Astrocyte of the cerebellum (primary cell): ENCODE results near the gene DIP2C.

Experiments used
- DNase-seq: peaks from one replicate; pipeline ENCODE4 v3.0.0-alpha.2; 2011; ENCODE audit warnings: low read depth
- H3K4me3 ChIP-seq: 2 replicates; pipeline ENCODE4 v1.5.1; 2011; ENCODE audit warnings: mild to moderate bottlenecking, low read depth, low read length, moderate library complexity
- in situ Hi-C: cut with HindIII; loops from 2 replicates; pipeline ENCODE4 v1.10.0; 2017; ENCODE audit warnings: low sequenced_read_pairs
- TF ChIP-seq, protein P1 (sequence below): IDR thresholded peaks from 2 replicates; pipeline ENCODE4 v1.5.1; 2012; ENCODE audit warnings: low read length, low read depth, moderate library complexity, mild to moderate bottlenecking; ENCODE audit errors: missing control alignments

Gene DIP2C

DNA sequence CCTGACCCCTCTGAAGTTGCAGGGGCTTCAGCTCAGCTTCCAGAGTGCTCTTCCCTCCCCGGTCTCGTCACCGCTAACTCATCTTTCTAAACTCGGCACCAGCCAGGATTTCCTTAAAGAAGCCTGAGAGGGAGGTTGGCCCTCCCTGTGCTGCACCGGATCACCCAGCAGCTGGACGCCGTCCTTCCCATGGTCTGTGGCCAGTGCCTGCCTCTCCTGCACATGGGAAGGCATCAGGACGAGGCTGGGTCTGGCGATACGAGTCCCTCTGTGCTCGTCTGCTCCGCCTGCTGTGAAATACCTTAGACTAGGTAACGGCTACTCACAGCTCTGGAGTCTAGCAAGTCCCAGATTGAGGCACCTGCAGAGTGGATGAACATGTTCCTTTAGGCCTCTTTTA, 375.1 kb downstream of the DIP2C start:
- DNase-seq: no peak
- TF ChIP-seq, protein P1, sequence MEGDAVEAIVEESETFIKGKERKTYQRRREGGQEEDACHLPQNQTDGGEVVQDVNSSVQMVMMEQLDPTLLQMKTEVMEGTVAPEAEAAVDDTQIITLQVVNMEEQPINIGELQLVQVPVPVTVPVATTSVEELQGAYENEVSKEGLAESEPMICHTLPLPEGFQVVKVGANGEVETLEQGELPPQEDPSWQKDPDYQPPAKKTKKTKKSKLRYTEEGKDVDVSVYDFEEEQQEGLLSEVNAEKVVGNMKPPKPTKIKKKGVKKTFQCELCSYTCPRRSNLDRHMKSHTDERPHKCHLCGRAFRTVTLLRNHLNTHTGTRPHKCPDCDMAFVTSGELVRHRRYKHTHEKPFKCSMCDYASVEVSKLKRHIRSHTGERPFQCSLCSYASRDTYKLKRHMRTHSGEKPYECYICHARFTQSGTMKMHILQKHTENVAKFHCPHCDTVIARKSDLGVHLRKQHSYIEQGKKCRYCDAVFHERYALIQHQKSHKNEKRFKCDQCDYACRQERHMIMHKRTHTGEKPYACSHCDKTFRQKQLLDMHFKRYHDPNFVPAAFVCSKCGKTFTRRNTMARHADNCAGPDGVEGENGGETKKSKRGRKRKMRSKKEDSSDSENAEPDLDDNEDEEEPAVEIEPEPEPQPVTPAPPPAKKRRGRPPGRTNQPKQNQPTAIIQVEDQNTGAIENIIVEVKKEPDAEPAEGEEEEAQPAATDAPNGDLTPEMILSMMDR: no peak
- H3K4me3 ChIP-seq: no peak overlapping the region
- in situ Hi-C loops: no loop called here

- no peak for DNase-seq
- in situ Hi-C loops: no loop called here
- TF ChIP-seq, protein P1: no peak
These were observed 377.4 kb downstream of the DIP2C start for GRCh38 chr10:311901-312665.

DNA sequence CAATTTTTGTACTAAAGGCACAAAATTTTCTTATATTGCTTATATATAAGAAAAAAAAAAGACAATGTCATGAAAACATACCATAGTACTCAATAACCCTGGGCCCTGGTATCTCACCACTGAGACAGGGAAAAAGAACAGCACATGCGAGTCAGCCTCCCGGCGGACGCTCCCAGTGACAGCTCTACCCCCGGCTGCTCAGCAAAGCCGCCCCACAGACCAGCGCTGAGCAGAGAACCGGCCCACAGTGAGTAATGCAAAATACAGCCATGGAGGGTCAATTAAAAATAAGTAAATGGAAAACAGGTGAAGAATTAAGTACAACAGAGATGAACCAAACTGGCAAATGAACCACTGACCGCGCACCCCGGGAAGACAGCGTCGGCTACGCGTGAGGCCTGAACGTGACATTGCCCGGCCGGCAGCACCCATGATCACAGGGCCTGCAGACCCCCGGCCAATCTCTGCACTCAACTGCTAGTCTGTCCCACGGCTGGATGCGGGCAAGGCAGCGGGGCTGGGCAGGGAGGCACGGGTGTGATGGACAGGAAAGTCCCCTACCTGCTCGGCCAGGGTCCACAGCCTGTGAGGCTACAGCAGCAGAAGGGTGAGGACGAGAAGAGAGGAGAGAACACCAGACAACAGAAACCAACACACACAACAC, 378.4 kb downstream of the DIP2C start:
- TF ChIP-seq, protein P1: no peak
- in situ Hi-C loops: no loop called here
- H3K4me3 ChIP-seq: no peak overlapping the region
- no peak for DNase-seq

More at GRCh38 chr10:311901-312665, 377.4 kb downstream of the DIP2C start:
- H3K4me3 ChIP-seq: no peak overlapping the region

DNA sequence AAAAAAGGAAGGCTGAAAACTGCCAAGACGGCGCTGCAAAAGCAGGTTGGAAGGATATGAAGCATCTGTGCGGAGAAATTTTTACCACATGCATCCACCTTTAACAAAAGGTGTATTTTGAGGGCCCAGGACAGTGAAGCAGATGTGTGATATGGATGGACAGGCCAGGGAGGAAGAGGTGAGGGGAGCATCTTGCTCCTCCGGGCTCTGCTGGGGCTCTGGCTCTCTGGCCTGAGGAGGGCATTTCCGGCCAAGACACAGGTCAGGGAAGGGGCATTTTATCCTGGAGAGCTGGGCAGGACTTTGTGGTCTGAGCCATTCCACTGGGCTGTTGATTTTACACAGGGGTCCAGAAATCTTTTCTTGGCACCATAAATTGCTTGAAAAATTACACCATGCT, 379.1 kb downstream of the DIP2C start:
- DNase-seq: no peak
- TF ChIP-seq, protein P1: no peak
- no peak overlapping the region for H3K4me3 ChIP-seq
- in situ Hi-C loops: no loop called here

- TF ChIP-seq, protein P1: no peak
- in situ Hi-C loops: no loop called here
- no peak for DNase-seq
- no peak overlapping the region for H3K4me3 ChIP-seq
These were observed 380.8 kb downstream of the DIP2C start for GRCh38 chr10:308572-309085.

- TF ChIP-seq, protein P1: no peak
- no peak for DNase-seq
- H3K4me3 ChIP-seq: no peak overlapping the region
- in situ Hi-C loops: no loop called here
These were observed 381.4 kb downstream of the DIP2C start for GRCh38 chr10:308101-308500.
